Forelimb muscle (tissue), 1 donor: ENCODE results near the gene IFNA10. TPM values are rescaled to one million over a fixed set of nuclear protein-coding genes. Genes with fewer than 3 reads are reported as not detected.
"Not testable (repeated sequence)": the region's sequence is repeated elsewhere in the genome, so short reads cannot be mapped to it uniquely, and the experiment has no call there.

ENCODE experiments used
- DNase-seq: peaks from one replicate; pipeline ENCODE4 v3.0.0-alpha.2; 2013; ENCODE audit warnings: low read depth
- polyA plus RNA-seq: library from polyadenylated mRNA; unstranded; fragments of 120-200 nt; gene quantifications from one replicate; pipeline ENCODE4 v1.2.1, GENCODE V29; 2013; ENCODE audit not compliant: insufficient read length

IFNA10 gene
- polyA plus RNA-seq, 1 donor, result not detected

GRCh38 chr9:21194867-21195776 lies 11.8 kb downstream of the IFNA10 start:
- DNase-seq, result not testable (repeated sequence)

- not testable (repeated sequence) for DNase-seq
These were observed 19.5 kb downstream of the IFNA10 start, which contains the start of gene IFNA4 for GRCh38 chr9:21187487-21187886. Gene IFNA4, minus strand, starts transcription at chr9:21187587. Its CDS starts 56 bp downstream, at chr9:21187531.

GRCh38 chr9:21182810-21183736 lies 23.9 kb downstream of the IFNA10 start:
- DNase-seq, result not testable (repeated sequence)

DNA sequence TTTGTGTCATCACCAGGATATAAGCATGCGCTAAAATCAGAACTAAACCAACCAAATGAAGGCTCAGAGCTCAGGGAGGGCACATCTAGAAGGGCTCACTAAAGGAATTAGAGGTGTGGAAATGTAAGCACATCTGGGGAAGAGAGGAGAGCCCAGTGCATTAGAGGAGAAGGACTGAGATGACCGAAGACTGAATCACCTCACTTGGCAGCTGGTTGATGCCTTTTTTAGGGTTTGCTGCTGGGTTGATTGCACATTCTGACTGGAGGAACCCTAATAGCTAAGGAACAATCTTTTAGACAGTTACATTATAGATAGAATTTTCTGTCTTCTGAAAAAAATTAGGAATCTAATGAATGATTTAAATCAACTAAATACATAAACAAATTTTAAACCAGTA lies 32.3 kb downstream of the IFNA10 start:
- no peak for DNase-seq

GRCh38 chr9:21172156-21172555 lies 34.8 kb downstream of the IFNA10 start:
- DNase-seq, result no peak

DNA sequence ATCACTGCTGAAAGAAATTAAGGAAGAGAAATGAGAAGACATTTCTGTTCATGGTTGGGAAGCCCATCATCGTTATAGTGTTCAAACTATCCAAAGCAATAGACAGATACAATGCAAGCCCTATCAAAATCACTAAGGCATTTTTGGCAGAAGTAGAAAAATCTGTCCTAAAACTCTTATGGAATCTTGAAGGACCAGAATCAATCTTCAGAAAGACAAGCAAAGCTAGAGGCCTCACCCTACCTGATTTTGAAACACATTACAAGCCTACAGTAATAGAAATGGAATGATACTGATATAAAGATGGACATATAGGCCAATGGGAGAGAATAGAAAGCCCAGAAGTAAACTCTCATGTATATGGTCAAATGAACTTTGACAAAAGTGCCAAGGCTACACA lies 35.6 kb downstream of the IFNA10 start:
- no peak for DNase-seq

DNA sequence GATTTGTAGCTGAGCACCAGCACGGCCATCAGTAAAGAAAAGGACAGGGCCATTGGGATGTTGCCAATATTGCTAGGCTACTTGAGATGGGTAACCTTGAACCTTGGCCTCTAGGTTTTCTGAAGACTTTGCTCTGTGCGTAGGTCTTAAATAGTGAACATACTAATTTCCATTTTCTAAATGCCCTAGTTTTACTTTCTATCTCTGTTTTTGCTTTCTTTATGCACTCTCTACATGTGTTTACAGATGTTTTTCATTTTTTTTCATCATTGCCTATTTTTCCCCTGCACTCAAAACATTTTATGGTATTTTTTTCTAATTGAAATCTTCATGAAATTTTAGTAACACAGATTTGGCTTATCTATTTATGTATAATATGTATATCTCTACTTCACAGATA lies 40.4 kb downstream of the IFNA10 start, which contains the start of gene IFNA21:
TSS of gene IFNA21 (minus strand) at position 101 of the 400 bp plus-strand sequence. CDS start at position 53, 48 bp downstream.
- DNase-seq, result not testable (repeated sequence)

GRCh38 chr9:21165516-21165915 lies 41.4 kb downstream of the IFNA10 start:
- DNase-seq, result no peak

- no peak for DNase-seq
These were observed 46.8 kb downstream of the IFNA10 start for GRCh38 chr9:21160178-21160577.

Other genes starting within 250 kb of the IFNA10 start
- 1.5 TPM for gene HACD4, start 175.5 kb downstream of the IFNA10 start, polyA plus RNA-seq
- not detected for gene IFNB1, start 129.2 kb downstream of the IFNA10 start, polyA plus RNA-seq
- gene IFNW1, start 65.3 kb downstream of the IFNA10 start, polyA plus RNA-seq, result not detected
- not detected for gene IFNA21, start 40.5 kb downstream of the IFNA10 start, polyA plus RNA-seq
- gene IFNA4, start 19.6 kb downstream of the IFNA10 start, polyA plus RNA-seq, result not detected
- gene IFNA7, start 4.9 kb downstream of the IFNA10 start, polyA plus RNA-seq, result not detected
- not detected for gene IFNA16, start 10.2 kb upstream of the IFNA10 start, polyA plus RNA-seq
- gene IFNA17, start 21.1 kb upstream of the IFNA10 start, polyA plus RNA-seq, result not detected
- not detected for gene IFNA14, start 32.9 kb upstream of the IFNA10 start, polyA plus RNA-seq
- gene IFNA5, start 98.2 kb upstream of the IFNA10 start, polyA plus RNA-seq, result not detected
- gene KLHL9, start 128.3 kb upstream of the IFNA10 start, polyA plus RNA-seq, result 19.5 TPM
- not detected for gene IFNA6, start 143.7 kb upstream of the IFNA10 start, polyA plus RNA-seq
- not detected for gene IFNA13, start 160.9 kb upstream of the IFNA10 start, polyA plus RNA-seq
- not detected for gene IFNA2, start 178.3 kb upstream of the IFNA10 start, polyA plus RNA-seq
- not detected for gene IFNA8, start 202.0 kb upstream of the IFNA10 start, polyA plus RNA-seq
- not detected for gene IFNA1, start 233.3 kb upstream of the IFNA10 start, polyA plus RNA-seq